HG03432 (cell line): ENCODE data around the gene TIAL1.
A peak's percentile ranks its signal among the peaks of the same experiment; 100 is the strongest.
"Not testable (repeated sequence)": the region's sequence is repeated elsewhere in the genome, so short reads cannot be mapped to it uniquely, and the experiment has no call there.

Experiments
- ATAC-seq: cut with Tn5 transposase; IDR thresholded peaks from one replicate; pipeline ENCODE4 v1.9.1; 2021; ENCODE audit warnings: mild to moderate bottlenecking, moderate library complexity; ENCODE audit not compliant: unreplicated experiment

The TIAL1 gene

DNA sequence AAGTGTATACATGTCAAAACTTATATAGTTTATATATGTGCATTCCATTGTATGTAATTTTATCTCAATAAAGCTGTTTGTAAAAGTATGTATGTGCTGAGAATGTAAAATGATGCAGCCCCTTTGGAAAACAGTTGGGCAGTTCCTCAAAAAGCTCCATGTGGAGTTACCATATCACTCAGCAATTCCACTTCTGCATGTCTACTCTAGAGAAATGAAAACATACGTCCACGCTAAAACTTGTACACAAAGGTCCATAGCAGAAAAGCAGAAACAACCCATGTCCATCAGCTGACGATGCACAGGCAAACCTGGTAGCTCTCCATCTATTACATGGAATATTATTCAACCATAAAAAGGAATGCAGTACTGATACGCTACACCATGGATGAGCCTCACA lies 45.9 kb downstream of the TIAL1 start:
- ATAC-seq: no peak

GRCh38 chr10:119549247-119549999 lies 47.3 kb downstream of the TIAL1 start:
- no peak for ATAC-seq

- no peak for ATAC-seq
These were observed 50.8 kb downstream of the TIAL1 start for GRCh38 chr10:119546009-119546408.

GRCh38 chr10:119545310-119545709 lies 51.5 kb downstream of the TIAL1 start:
- ATAC-seq: no peak

GRCh38 chr10:119543814-119544642 lies 52.7 kb downstream of the TIAL1 start:
- ATAC-seq: no peak

DNA sequence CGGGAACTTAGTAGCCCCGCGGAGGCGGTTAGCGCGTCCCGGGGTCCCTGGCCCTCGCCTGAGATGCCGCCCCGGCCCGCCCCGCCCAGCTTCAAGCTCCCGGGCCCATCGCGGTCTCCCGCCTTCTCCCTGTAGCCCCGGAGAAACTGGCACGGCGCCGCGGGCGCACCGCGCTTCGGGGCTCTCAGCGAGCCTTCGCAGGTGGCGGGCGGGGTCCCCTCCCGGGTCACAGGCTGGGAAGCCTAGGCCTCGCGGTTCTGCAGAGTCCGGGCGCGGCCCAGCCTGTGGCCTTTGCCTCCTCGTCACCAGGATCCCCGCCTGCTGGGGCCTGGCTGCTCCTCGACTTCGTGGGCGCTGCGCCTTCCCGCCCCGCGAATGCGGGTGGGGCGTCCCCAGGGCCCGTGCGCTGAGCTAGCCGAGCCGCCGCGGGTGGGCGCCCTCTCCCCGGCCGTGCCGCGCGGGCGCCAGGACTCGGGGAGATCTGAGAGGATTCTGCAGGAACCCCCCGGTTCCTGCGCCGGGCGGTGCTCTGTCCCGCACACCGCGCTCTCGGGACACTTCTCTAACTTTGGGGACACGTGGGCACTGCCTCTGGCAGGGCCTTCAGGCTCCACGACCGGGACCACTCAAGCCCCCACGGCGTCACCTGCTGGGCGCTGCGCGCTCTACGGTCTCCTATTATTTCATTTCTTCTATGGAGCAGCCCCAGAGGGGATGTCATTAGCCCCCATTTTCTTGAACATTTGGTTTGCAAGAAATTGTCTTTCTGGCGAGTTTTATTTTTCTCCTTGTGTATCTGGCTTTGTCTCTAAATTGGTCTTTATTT lies 53.6 kb downstream of the TIAL1 start:
- ATAC-seq: peak; percentile 58

- ATAC-seq: peak; percentile 84
These were observed 54.3 kb downstream of the TIAL1 start, which contains the start of gene RGS10 for GRCh38 chr10:119542357-119542987. Gene RGS10, minus strand, starts transcription at chr10:119542719. Its CDS starts 81 bp downstream, at chr10:119542638.

- ATAC-seq: peak; percentile 12
These were observed 55.1 kb downstream of the TIAL1 start for GRCh38 chr10:119541459-119542356.

- no peak for ATAC-seq
These were observed 55.7 kb downstream of the TIAL1 start for GRCh38 chr10:119541046-119541445.

DNA sequence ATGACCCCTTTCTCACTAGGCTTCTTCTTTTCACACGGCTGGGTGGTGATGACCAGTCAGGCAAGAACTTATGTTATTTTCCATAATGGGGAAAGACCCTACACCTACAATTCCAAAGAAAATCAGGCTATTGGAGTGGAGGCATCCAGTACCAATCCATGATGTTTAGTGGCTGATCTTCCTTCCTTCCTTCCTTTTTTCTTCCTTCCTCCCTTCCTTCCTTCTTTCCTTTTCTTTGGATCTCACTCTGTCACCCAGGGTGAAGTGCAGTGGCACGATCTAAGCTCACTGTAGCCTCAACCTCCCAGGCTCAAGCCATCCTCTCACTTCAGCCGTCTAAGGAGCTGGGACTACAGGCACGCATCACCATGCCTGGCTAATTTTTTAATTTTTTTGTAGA lies 56.7 kb downstream of the TIAL1 start:
- no peak for ATAC-seq

DNA sequence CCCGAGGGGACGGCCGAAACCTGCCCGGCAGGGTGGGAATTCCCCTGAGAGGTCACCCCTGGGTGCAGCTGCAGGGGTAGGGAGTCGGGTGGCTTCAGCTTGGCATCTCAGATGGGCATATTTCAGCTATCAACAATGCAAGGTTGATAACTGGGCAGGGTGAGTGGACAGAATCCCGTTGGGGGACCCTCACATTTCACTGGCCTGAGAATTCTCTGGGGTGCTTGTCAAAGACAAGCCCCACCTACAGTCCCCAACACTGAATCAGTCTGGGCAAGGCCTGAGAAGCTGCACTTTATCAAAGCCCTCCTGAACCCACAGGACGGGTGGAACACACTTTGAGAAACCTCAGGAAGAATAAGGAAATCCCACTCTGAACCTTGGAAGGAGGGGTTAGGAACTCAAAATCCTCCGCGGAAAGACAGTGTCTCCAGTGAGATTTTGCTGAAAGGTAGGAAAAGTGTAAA lies 57.4 kb downstream of the TIAL1 start:
- ATAC-seq: no peak

DNA sequence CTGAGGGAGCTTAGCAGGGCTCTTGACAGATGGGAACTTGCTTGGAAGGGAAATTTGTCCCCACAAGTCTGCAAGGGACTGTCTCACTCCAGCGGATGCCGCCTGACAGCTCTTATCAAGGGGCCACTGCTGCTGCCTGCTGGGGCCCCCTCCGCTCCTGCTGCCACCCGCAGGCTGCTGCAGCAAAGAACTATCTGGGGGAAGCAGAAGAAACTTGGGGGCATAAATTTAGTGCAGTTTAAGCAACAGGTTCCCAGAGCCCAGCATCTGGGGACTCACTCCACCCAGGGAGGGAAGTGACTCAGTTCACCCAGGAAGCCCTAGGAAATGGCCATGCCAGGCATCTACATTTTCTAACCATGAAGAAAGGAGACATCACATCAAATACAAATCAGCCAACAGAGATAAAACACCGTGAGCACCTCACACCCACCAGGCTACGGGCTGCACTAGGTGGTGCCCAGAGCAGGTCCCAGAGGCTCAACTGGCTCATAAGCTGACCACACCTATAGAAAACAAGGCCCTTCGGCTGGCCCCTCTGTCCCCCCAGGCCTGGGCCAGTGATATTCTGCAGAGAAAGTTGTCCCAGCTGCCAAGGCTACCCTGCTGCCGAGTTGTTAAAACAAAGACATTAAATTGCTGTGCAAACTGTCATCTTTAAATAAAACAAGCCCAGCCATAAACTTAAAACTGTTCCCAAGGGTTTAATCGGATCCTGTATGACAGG lies 58.0 kb downstream of the TIAL1 start:
- ATAC-seq: no peak

DNA sequence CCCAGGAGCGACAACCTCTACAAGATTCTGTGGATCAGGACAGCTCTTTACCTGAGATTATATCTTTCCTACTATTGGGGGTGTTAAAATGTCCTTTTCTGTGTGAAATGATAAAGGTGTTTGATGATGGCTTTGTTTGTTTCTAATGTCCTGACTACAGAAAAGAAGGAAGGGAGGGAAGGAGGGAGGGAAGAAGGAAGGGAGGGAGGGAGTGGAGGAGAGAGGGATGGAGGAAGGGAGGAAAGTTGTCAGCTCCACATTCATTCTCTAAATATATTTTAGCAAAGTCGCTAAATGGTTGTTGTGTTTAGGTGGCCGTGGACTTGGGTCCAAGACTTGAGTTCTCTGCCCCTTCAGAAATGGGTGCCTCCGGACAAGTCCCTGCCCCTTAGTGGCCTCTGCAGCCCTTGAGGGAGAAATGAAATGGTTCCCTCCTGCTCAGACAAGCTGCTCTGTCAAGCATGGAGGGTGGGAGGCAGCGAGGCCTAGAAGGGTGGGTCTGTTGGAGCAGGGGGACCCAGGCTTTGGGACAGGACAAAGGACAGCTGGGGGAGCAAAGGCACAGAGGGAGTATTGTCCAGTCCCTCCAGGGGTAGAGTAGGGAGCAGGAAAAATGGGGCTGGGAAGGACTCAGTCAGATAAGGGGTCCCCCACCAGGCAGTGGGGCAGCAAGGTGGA lies 58.7 kb downstream of the TIAL1 start:
- ATAC-seq: no peak

GRCh38 chr10:119536508-119537025 lies 60.2 kb downstream of the TIAL1 start:
- no peak for ATAC-seq

- ATAC-seq: no peak
These were observed 60.8 kb downstream of the TIAL1 start for GRCh38 chr10:119535837-119536507.

DNA sequence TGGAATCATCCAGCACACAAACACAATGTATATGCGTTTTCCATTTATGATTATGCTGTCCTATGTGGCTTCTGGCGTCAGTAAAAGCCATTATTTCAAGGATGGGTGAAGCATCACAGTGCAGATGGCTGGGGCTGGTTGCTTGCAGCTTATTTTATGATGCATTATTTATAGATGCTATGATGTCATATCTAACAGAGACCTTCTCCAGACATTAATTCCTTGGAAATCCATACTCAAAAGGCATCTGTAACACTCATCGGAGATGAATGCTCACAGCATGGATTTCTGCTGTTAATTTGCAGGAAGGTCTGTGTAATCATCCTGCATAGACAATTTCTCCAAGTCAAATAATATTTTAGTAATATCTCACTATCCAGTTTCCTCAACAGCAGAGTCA lies 61.5 kb downstream of the TIAL1 start:
- no peak for ATAC-seq

DNA sequence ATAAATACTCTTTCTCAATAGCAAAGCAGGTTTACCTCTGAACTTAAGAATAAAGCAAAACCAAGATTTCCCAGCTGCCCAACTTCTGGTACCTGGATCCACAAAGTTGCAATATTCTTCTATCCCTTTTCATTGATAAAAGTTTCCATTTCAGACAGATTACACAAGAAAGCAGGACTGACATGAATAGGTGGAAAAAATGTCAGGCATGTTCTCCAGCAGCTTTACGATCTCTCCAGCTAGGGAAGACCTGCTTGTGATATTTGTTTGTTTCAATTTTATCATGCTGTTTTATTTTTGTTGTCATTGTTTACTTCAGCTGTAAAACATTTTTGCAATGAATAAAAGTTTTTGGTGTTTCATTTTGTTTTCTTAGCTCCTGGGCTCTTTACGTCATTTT lies 63.3 kb downstream of the TIAL1 start:
- ATAC-seq: no peak

- ATAC-seq: not testable (repeated sequence)
These were observed 64.0 kb downstream of the TIAL1 start for GRCh38 chr10:119532791-119533190.
